ENCODE measurements around the gene FYCO1.

GRCh38 chr3:46030626-46031025 lies 35.0 kb upstream of the FYCO1 start:
- no peak for TF ChIP-seq CTCF (IDR thresholded peaks at IDR 0.05)
- TF ChIP-seq POLR2A (IDR thresholded peaks at IDR 0.05) = no peak

All from thyroid gland (tissue), 4 donors.